IMR-90 (cell line): ENCODE measurements around the gene NEURL1.

Experiments
- BHLHE40 ChIP-seq: fragments of 150-350 bp; IDR thresholded peaks from 2 replicates; pipeline ENCODE4 v1.6.1; 2016; ENCODE audit warnings: mild to moderate bottlenecking, low read depth, low read length
- CEBPB ChIP-seq: IDR thresholded peaks from 2 replicates; pipeline ENCODE4 v1.6.1; 2012; ENCODE audit warnings: low read depth, low read length, improper control_type of control experiment
- NFE2L2 ChIP-seq: fragments of 150-350 bp; IDR thresholded peaks from 2 replicates; pipeline ENCODE4 v1.6.1; 2016; ENCODE audit warnings: low read depth, mild to moderate bottlenecking, low read length
- POLR2A ChIP-seq: IDR thresholded peaks from 2 replicates; pipeline ENCODE4 v1.6.1; 2012; ENCODE audit warnings: mild to moderate bottlenecking, low read depth, low read length
- RAD21 ChIP-seq: IDR thresholded peaks from 2 replicates; pipeline ENCODE4 v1.6.1; 2012; ENCODE audit warnings: low read length, improper control_type of control experiment
- RCOR1 ChIP-seq: IDR thresholded peaks from 2 replicates; pipeline ENCODE4 v1.6.1; 2012; ENCODE audit warnings: mild to moderate bottlenecking, low read length, improper control_type of control experiment; ENCODE audit not compliant: insufficient replicate concordance
- SMC3 ChIP-seq: fragments of 150-350 bp; IDR thresholded peaks from 2 replicates; pipeline ENCODE4 v1.6.1; 2016; ENCODE audit warnings: low read depth, mild to moderate bottlenecking, antibody characterized with exemption, low read length, moderate library complexity
- TF ChIP-seq, protein P1 (sequence below): conservative IDR thresholded peaks from 2 replicates; pipeline ENCODE4 v1.5.1; 2012; ENCODE audit warnings: mild to moderate bottlenecking, low read depth, low read length, improper control_type of control experiment
- TF ChIP-seq, protein P2 (sequence below): fragments of 150-350 bp; IDR thresholded peaks from 2 replicates; pipeline ENCODE4 v1.6.1; 2016; ENCODE audit warnings: low read depth, mild to moderate bottlenecking, low read length, moderate library complexity, borderline replicate concordance

DNA sequence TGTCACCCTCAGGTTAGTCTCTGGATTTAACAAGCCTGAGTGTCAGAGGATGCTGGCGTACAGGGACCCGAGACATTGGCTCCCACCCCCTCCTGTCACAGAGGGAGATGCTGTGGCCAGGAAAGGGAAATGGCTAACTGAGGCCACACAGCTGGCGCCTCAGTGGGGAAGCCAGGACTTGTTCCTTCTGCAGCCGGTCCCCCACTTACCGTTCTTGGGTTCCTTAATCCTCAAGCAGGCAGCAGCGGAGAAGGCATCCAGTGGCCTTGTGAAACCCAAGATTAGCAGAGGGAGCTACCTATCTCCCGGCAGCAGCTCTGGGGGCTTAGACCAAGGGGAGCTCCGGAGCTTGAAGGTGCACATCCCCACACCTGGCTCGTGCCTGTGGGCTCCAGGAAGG lies 65.4 kb downstream of the NEURL1 start:
- TF ChIP-seq, protein P1, sequence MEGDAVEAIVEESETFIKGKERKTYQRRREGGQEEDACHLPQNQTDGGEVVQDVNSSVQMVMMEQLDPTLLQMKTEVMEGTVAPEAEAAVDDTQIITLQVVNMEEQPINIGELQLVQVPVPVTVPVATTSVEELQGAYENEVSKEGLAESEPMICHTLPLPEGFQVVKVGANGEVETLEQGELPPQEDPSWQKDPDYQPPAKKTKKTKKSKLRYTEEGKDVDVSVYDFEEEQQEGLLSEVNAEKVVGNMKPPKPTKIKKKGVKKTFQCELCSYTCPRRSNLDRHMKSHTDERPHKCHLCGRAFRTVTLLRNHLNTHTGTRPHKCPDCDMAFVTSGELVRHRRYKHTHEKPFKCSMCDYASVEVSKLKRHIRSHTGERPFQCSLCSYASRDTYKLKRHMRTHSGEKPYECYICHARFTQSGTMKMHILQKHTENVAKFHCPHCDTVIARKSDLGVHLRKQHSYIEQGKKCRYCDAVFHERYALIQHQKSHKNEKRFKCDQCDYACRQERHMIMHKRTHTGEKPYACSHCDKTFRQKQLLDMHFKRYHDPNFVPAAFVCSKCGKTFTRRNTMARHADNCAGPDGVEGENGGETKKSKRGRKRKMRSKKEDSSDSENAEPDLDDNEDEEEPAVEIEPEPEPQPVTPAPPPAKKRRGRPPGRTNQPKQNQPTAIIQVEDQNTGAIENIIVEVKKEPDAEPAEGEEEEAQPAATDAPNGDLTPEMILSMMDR = no peak
- TF ChIP-seq NFE2L2 (no peak), CEBPB (no peak), SMC3 (no peak), BHLHE40 (no peak), POLR2A (no peak), RCOR1 (no peak), RAD21 (no peak)
- TF ChIP-seq, protein P2, sequence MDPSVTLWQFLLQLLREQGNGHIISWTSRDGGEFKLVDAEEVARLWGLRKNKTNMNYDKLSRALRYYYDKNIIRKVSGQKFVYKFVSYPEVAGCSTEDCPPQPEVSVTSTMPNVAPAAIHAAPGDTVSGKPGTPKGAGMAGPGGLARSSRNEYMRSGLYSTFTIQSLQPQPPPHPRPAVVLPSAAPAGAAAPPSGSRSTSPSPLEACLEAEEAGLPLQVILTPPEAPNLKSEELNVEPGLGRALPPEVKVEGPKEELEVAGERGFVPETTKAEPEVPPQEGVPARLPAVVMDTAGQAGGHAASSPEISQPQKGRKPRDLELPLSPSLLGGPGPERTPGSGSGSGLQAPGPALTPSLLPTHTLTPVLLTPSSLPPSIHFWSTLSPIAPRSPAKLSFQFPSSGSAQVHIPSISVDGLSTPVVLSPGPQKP = no peak
